RWPE1 (cell line): ENCODE data around the gene CHRNA7.
"Not testable (repeated sequence)": the region's sequence is repeated elsewhere in the genome, so short reads cannot be mapped to it uniquely, and the experiment has no call there.

Experiments
- CTCF ChIA-PET: fragments of 350-600 bp; sonication (Branson Sonifier 250); formaldehyde crosslinking; extraction: SDS; loops from one replicate; lab custom pipeline; 2021; lab: Yijun Ruan, JAX
- POLR2A ChIA-PET: fragments of 400-600 bp; formaldehyde crosslinking; extraction: SDS; loops from one replicate; lab custom pipeline; 2020; ENCODE audit warnings: antibody characterized with exemption; ENCODE audit not compliant: low non-redundant PET; lab: Yijun Ruan, JAX
- DNase-seq: peaks from one replicate; pipeline ENCODE4 v3.0.0; 2012; ENCODE audit warnings: low spot score
- H3K27ac ChIP-seq: fragments of 450-650 bp; 2 replicates; pipeline ENCODE4 v1.5.1; 2017
- CTCF ChIP-seq: fragments of 450-650 bp; conservative IDR thresholded peaks from 2 replicates; pipeline ENCODE4 v1.5.1; 2017; ENCODE audit warnings: low read depth, mild to moderate bottlenecking

The CHRNA7 gene

GRCh38 chr15:32164065-32164464 lies 133.8 kb downstream of the CHRNA7 start:
- POLR2A ChIA-PET, CTCF ChIA-PET, H3K27ac ChIP-seq, DNase-seq: not testable (repeated sequence)

DNA sequence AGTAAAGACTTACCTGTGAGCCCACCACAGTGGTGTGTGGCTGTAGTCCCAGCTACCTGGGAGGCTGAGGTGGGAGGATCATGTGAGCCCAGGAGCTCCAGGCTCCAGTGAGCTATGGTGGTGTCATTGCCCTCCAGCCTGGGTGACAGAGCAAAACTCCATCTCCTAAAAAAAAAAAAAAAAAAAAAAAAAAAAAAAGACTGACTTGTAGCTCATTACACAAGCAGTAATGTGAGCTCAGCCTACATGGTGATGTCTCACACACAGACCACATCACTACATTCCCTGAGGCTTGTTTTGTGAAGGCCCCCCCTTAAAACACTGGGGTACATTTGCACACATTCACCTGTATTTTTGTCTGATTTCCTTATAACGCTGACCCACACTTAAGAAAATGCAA lies 134.4 kb downstream of the CHRNA7 start:
- CTCF ChIA-PET, H3K27ac ChIP-seq, POLR2A ChIA-PET: not testable (repeated sequence)

DNA sequence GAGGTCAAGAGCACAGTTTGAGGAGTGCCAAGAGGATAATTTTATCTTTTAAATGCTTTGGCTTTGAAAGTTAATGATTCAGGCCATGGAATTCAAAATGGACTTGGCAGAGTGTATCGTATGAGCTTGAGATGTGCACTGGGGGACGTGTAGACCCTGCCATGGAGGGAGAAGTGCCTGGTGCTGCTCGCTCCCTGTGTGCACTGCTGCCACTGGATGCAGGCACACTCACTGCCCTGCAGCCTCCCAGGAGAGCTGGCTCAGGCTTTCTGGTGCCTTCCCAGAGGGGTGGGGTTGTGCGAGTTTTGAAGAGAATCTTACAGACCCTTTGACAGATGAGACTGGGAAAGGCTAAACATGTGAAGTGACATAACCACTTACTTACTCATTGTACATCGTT lies 135.5 kb downstream of the CHRNA7 start:
- CTCF ChIA-PET, DNase-seq, POLR2A ChIA-PET, H3K27ac ChIP-seq: not testable (repeated sequence)

More for the DNA sequence above, 134.4 kb downstream of the CHRNA7 start:
- DNase-seq, result not testable (repeated sequence)

- CTCF ChIA-PET, H3K27ac ChIP-seq, DNase-seq, POLR2A ChIA-PET: not testable (repeated sequence)
Measured at GRCh38 chr15:32166270-32166669, 136.0 kb downstream of the CHRNA7 start.

- POLR2A ChIA-PET, H3K27ac ChIP-seq, DNase-seq, CTCF ChIA-PET: not testable (repeated sequence)
Measured at GRCh38 chr15:32167913-32168312, 137.6 kb downstream of the CHRNA7 start.

DNA sequence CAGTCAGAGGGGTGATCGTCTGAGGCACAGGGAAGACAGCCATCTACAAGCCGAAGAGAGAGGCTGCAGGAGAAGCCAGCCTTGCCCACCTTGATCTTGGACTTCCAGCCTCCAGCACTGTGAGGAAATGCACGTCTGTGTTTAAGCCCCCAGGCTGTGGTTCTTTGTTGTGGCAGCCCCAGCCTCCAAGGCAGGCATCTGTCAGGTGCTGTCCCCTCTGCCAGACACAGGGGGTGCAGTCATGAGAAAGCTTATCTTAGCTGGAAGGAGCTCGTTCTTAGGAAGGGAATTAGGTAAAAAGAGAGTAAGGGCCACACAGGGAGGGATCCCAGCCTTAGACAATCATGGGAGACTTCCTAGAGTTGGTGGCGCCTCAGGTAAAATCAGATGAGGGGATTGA lies 150.3 kb downstream of the CHRNA7 start:
- not testable (repeated sequence) for H3K27ac ChIP-seq

GRCh38 chr15:32193780-32194179 lies 163.5 kb downstream of the CHRNA7 start:
- H3K27ac ChIP-seq, POLR2A ChIA-PET, CTCF ChIA-PET, DNase-seq: not testable (repeated sequence)

More for the DNA sequence above, 150.3 kb downstream of the CHRNA7 start:
- DNase-seq, POLR2A ChIA-PET, CTCF ChIA-PET: not testable (repeated sequence)

- CTCF ChIA-PET, result not testable (repeated sequence)
Measured at GRCh38 chr15:32196206-32196605, 165.9 kb downstream of the CHRNA7 start.

DNA sequence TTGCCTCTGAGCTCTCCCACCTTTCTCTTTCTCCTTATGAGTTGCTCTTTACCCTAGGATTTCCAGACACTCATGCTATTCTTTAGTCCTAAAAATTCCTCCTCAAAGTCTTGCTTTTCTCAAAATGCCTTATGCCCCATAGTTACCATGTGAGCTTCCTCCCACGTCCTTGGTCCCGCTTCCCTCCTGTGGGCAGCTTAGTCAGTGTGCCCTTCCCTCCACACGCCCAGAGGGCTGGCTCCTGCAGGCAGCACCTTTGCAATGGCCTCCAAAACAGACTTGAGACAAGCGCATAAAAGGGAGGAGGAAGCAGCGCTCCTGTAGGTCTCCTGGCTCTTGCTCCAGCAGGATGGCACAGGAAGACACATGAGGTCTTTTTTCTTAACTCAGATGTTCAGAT lies 168.6 kb downstream of the CHRNA7 start:
- POLR2A ChIA-PET, DNase-seq, CTCF ChIA-PET, H3K27ac ChIP-seq: not testable (repeated sequence)

More at GRCh38 chr15:32196206-32196605, 165.9 kb downstream of the CHRNA7 start:
- H3K27ac ChIP-seq, DNase-seq, POLR2A ChIA-PET: not testable (repeated sequence)

- DNase-seq, CTCF ChIA-PET, POLR2A ChIA-PET, H3K27ac ChIP-seq: not testable (repeated sequence)
Measured at GRCh38 chr15:32209081-32209480, 178.8 kb downstream of the CHRNA7 start.

GRCh38 chr15:32218666-32219065 lies 188.4 kb downstream of the CHRNA7 start:
- ChIA-PET POLR2A (no interaction called here), CTCF (no interaction called here)
- no peak overlapping the region for H3K27ac ChIP-seq
- no peak for TF ChIP-seq CTCF
- DNase-seq, result no peak
